HG03135 (cell line): ENCODE data around the gene MYO18A.

ENCODE experiments used
- ATAC-seq: cut with Tn5 transposase; IDR thresholded peaks from one replicate; pipeline ENCODE4 v1.9.1; 2021; ENCODE audit warnings: mild to moderate bottlenecking, moderate library complexity; ENCODE audit not compliant: unreplicated experiment

MYO18A gene

DNA sequence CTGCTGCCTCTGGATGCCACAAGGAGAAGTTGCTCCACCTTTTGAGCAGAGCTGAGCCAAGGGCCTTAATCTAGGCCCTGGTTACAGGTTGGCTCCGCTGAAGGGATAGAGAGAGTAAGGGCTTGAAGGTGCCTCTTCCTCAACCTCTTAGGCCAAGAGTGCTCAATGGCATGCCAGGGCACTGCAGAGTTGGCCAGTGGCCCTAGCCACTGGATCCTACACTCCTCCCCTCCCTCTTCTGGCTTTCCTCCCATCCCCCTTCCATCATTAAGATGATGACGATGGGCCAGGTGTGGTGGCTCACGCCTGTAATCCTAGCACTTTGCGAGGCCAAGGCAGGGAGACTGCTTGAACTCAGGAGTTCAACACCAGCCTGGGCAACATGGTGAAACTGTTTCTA is 50.5 kb downstream of the MYO18A start:
- ATAC-seq = no peak

DNA sequence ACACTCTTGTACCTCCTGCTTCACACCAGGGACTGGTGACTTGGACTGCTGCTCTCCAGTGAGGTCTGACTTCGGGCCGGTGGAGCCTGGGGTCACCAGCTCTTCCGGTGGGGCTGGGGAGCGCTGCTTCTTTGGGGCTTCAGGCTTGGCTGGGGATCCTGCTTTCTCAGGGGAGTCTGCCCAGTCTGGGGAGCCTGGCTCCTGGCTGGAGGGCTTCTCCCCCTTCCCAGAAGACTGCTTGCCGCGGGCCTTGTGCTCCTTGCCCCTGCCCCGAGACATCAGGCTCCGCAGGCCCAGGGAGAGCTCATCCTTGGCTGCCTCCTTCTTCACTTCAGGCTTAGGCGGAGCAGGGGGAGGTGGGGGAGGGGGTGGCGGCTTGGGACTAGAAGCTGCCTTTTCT is 52.4 kb downstream of the MYO18A start:
- no peak for ATAC-seq

DNA sequence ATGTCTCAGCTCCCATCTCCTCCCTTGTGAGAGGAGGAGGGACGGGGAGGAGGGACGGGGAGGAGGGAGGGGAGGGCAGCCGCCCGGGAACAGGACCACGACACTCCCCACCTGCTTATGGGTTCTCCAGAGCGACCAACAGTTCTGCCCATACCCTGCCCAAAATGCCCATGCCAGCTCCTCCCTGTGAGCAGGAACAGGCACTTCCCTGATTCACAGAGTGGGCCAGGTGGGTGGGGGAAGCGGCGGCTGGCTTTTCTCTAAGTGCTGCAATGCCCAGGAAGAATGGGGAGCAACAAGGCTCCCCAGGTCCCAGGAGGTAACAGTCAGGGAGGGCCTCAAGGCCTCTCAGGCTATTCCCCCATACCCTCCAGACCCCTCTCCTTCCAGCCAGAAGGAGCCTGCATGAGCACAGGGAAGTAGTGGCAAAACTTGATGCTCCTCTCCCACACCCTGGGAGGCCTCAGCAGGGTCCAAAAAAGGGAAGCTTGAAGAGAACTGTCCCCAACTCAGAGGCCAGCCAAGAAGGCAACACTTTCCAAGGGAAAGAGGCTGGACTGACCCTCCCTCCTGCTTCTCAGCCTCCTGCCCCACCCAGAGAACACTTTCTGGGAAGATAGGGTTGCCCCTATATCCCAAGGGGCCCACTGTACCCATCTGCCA is 53.8 kb downstream of the MYO18A start:
- no peak for ATAC-seq

DNA sequence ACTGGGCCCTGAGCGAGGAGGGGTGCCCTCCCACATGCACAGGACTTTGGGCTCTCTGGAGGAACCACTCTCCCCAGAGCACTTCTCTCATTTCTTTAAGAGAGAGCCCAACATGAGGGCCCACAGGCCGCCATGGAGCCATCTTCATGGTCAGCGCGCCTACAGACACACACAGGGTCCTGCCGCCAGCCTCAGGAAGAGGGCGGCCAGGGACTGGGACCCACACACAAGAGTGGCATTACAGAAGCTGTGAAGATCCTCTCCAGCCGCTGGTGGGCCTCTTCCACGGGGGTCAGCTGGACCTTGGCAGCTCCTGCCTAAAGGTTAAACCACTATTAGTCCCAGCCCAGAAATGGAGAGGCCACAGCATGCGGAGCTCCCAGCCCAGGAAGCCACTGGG is 54.5 kb downstream of the MYO18A start:
- no peak for ATAC-seq

DNA sequence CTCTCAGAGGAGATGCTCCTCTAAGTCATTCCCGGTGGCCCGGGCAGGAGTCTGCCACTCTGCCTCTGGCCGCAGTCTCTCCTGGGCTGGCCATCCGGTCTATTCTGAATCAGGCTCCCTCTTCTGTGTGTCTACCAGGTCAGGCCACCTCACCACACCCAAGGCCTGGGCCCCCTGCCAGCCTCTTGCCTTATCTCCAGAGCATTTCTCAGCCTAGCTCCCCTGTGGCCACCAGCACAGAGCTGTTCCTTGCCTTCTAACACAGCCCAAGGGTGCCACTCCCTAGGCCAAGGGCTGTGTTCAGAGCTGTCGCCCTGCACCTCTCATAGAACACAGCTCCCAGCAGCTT is 55.3 kb downstream of the MYO18A start:
- ATAC-seq = no peak

DNA sequence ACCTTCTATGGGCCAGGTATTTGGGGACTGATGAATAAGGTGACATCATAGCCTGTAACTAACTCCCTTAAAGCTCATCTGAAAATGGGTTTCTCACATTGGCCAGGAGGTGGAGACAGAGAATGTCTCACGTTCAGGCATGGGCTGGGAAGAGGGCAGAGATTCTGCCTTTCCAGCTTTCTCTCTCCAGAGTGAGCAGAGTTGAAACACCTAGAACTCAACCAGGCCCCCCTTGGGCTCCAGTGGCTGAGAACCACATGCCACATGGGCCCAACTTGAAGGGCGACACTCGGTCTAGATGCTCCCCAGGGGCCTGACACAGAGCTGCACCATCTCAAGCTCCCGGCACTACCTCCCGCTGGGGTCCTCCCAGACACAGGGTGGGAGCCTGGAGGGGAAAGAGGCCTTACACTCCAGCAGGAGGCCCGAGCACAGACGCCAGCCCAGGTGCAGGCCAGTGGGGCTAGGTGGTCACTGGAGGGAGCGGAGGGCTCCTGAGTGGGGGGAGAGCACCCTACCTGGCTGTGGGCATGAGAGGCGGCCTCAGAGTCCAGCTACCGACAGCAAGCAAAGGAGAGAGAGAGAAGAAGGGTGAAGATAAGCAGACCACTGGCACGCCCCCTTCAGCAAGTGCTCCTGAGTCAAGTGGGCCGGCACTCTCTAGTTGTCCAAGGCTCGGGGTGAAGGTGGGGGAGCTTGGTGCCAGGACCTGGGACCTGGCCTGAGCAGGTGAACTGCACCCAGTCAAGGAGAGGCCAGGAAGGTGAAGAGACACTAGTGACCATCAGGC is 55.9 kb downstream of the MYO18A start:
- peak; percentile 59 for ATAC-seq

DNA sequence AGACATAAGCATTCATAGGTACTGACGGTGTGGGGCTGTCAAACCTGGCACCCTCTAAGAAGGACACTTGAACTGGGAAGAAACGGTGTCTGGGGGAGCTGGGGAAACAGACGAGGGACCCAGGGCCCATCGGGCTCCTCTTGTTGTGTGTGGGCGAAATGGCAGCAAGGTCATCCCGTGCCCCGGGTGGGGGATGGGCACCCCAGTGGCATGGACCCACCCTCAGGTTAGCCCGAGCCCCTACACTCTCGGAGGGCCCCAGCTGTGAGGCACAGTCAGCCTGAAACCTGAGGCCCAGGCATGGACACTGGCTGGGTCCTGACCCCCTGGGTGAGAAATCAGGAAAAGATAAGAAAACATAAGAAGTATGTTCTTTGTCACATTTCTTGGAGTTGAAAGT is 57.1 kb downstream of the MYO18A start:
- ATAC-seq = no peak

DNA sequence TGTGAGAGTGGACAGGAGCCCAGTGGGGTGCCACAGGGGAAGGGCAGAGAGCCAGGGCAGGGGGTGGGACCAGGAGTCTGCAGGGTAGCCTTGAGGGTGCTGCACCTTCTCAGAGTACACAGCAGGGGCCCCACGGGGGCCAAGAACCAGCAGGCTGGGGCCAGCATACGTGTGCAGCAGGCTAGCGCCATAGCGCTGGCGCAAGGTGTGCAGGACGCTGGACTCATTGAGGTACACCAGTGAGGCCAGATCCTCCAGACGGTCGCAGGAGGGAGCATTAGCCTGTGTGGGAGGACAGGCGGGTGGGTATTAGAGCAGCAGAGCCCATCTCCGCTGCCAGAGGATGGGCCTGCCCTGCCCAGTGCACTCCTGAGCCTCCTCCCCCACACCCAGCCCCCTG is 58.8 kb downstream of the MYO18A start:
- no peak for ATAC-seq

DNA sequence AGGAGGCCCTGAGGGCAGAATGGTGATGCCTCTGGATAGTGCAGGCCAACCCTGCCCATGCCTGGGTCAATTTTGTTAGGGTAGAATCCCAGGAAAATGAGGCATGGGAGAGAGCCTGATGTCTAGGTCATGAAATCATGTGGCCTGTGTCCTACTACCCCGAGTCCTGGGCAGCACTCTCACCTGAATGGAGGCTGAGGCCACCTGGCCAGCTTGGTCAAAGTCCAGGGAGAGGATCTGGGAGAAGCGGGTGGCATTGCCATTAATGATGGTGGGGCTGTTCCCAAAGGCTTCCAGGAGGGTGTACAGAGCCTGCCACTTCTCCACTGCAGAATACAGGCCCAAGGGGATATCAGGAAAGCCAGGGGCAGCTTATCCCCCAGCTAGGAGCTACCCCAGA is 59.8 kb downstream of the MYO18A start:
- ATAC-seq = no peak

DNA sequence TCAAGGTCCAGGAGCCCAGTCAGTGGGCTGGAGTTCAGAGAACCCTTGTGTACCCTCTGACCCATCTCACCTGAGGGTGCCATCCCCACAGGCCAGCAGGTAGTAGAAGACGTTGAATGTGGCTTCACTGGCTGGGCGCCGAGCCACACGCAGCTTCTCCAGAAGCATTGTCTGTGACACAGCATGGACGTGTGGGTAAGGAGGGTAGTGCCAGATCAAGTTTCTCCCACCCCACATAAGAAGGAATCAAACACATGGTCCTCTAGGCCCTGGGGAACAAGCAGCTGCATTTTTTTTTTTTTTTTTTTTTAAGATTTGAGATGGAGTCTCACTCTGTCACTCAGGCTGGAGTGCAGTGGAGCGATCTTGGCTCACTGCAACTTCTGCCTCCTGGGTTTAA is 60.9 kb downstream of the MYO18A start:
- ATAC-seq = no peak

DNA sequence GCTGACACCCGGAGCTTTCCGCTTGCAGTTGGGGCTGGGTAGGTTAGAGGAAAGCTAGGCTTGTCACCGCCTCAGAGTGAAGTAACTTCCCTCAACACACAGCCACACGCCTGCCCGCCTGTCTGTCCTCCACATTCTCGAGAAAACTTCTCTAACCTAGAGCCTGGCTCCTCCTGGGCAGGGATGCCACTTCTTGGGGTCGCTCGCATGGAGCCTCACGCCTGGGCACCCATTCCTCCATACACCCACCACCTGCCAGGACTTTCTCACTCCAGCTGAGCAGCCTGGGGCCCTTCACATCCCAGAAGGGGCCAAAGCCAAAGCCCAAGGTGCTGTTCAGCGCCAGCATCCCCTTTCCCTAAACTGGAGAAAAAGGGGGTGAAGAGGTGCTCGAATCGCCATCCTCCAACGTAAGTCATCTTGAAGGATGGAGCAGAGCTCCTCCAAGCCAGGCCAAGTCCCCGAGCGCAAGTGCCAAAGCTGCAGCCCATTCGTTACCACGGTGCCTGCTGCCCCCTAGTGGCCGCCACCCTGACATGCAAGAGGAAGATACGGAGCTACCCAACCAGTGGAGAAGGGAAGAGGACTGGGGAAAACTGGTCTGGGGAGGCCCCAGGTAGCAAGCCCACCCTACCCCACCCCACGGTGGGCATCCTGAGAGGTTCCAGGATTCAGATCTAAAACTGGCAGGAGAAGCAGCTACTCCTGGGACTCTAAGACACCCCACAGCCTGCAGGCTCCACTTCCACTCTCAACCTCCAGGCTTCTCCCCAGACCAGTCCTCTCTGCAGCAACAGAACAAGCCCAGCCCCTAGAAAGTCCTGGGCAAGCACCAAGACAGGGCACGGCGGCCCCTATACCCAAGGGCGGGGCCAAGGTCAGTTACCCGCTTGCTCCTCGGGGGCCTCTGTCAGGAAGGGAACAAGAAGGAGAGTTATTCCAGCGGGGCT is 63.1 kb downstream of the MYO18A start:
- no peak for ATAC-seq

DNA sequence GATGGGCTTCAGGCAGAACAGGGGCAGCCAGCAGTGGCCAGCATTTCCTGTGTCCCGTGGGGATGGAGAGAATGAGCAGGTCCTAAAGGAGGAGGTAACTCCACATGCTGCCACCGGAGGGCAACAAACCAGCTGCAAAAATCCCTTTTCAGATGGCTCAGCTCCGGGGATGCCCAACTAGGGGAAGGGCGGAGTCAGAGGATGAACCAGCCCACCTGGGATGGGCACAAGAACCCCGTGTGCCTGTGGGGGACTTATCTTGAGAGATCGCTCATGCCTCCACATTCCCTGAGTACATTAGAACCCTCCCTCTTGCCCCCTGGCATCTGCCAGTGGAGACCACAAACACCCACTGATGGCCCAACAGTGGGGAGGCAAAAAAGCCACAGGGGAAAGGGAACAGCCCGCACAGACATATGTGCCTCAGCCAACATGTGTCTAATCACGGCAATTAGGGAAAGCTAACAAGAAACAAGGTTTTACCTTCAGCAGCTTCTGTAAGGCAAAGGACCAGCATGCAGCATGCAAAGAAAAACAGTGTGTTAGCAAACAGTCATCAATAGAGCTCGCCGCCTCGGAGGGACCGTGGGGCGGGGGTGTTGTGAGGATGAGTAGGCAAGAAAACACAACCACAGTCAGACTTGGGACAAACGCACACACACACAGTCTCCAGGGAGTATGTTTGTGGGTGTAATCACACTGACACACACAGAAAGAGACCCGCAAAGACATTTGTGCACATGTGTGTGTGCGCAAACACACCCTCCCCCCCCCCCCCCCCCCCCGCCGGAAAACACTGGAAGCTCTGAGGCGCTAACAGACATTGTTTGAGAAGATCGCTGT is 64.0 kb downstream of the MYO18A start:
- ATAC-seq = no peak

DNA sequence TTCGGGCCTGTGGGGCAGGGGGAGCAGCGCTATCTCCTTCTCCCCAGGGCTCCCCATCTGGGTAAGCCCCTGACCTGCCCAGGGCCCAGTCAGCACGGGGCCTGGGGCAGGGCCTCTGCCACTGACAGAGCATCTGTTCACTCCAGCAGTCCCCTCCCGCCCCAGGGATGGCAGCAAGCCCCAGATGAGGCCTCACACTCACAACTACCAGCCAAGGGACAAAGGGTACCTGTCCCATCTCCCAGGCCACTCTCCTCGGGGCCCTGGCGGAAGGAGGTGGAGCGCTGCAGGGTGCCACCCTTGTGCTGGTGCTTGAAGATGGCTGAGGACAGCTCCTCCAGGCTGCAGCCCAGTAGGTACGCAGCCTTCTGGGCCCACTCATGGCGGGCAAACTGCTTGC is 64.8 kb downstream of the MYO18A start:
- no peak for ATAC-seq

DNA sequence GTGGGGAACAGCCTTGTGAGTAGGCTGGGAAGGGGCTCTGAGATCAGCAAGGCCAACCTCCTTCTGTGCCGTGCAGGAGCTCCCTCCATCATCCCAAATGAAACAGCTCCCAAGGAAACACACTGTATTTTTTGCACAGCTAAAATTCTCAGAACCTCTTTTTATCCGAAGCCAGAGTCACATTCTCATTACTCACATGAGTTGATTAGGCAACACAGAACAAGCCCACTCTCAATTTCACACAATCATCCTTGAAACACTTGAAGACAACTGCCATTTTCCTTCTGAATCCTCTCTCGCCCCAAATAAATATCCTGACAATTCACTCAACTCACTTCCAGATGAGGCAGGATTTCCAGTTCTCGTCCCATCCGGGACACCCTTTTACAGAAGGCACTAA is 66.1 kb downstream of the MYO18A start:
- ATAC-seq = no peak

DNA sequence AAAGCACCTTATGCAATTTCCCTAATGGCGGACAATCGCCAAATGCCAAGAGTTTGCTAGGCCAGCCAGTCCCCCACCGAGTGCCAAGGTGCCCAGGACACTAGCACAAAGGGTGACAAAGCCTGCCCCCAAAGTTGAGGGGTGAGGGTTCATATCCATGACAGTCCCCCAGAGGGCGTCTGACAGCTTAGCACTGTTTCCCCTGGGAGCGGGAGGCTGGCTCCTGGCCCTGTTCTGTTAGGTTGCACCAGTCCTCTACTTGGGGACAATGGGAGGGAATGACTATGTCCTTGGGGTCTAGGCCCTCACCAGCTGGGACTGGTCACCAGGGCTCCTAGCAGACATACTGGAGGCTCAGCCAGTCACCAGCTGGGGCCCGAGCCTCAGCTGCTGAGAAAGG is 66.9 kb downstream of the MYO18A start:
- ATAC-seq = no peak

DNA sequence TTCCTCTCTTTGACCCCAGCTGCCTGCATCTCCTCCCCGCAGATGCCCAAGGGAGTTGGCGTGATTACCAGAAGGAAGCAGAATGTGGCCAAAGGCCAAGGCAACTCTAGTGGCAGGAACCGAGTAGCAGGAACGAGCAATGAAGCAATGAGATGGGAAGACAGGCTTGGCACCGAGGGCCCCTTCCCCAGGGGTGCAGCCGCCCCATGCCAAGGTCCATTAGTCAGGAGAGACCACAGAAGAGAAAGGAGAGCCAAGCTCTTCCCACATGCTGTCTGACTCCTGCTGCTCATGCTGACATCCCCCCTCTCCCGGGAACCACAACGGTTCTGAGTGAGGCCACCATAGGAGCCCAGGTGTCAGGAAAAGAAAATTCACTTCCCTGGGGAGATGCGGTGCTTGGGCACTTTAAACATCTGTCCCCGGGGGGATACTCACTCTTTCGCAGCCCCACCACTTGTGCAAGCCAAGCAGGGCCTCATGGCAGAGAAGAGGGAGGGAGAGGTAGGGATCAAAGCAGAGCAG is 67.4 kb downstream of the MYO18A start:
- ATAC-seq = no peak

DNA sequence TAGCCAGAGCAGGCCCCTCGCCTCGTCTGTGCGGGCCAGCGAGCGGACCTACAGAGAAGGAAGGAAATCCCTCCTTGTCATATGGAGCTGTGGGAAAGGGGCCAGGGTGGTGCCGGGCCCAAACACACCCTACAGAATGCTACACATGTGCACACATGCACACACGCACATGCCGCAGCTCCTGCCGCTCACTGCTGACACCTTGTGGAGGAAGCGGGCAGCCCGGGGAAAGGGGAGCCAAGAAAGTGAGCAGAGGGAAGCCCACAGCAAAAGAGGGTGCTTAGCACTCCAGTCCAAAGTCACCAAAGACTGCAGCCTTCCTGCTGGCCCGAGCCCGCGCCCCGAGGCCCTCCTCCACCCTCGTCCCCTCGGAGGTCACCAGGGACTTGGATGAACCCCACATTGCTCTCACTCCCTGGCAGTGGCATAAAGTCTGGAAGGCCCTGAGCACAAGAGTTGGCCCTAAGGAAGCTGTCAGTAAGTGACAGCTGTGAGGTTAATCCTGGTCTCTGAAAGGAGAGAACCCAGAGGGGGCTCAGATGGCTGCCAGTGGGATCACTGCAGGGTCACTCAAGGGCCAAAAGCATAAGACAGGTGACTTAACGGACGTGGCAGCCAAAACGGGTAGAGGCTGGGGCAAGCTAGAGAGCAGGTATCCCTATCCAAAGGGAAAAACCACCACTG is 68.2 kb downstream of the MYO18A start:
- ATAC-seq = no peak

DNA sequence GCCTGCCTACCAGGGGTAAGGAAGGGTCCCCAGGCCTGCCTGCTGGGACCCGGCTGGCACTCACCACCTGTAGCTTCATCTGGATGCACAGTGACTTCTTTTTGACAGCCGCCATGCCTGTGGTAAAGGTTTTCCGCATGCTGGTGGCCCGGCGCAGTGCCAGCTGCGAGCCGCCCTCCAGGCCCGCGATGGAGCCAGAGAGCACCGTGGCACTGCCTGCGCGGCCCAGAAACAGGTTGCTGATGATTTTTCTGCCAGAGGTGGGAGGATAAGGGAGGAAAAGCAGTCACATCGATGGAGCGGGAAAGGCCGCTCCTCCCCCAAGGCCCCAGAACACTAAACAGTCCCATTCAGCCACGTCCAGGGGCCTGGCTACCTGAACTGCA is 69.8 kb downstream of the MYO18A start:
- no peak for ATAC-seq

DNA sequence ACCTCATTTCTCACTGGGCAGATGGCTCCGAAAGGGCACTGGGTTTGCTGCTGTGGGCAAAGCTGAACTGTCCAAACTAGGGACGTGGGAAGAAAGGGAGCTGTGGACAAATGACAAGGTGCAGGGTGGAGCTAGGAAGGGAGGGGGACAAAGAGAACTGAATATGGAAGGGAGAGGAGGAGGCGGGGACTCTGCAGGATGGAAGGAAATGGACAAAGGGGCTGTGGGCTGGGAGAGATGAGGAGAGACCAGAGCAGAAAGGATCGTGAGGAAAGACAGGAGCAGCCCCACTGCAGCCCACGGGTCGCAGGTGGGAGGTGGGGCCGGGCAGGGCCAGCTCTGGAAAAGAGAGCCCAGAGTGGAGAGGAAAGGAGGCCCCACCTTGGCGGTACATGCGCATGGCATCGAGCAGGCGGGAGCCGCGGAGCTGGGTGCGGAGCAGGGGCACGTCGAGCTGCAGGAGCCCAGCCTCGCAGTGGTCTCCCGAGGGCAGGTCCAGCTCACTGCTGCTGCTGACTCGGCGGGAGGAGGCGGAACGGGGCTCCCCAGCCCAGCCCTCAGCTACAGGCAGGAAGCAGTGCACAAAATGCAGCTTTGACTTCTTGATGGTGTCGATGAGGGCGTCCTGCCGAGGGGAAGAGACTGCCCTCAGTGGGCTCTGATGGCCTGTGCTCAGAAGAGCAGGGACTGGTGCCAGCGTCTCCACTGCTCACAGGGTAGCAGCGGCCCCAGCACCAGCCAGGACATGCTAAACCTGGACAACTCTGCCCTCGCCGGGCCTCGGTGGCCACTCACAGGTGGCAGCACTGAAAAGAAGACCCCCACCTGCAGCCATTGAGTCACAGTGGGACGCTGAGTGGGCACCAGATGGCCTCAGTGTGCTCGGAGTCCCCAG is 70.5 kb downstream of the MYO18A start:
- no peak for ATAC-seq
